B cell (primary cell): Measurements from ENCODE around the gene FOXI1. TPM values are rescaled to one million over a fixed set of nuclear protein-coding genes. Genes with fewer than 3 reads are reported as not detected.

Experiments
- ATAC-seq: fragments of 200-7000 bp; cut with Tn5 transposase; one replicate; pipeline ENCODE4 v1.10.0; 2021; ENCODE audit warnings: low read depth, mild to moderate bottlenecking, moderate number of reproducible peaks, moderate library complexity
- CTCF ChIA-PET: fragments of 350-600 bp; sonication (Branson Sonifier 250); formaldehyde crosslinking; loops from one replicate; lab custom pipeline; 2021; ENCODE audit warnings: antibody characterized with exemption, inconsistent platforms; lab: Charles Lee
- POLR2A ChIA-PET: fragments of 350-600 bp; sonication (Branson Sonifier 250); formaldehyde crosslinking; loops from one replicate; lab custom pipeline; 2021; ENCODE audit warnings: antibody characterized with exemption; lab: Charles Lee
- DNase-seq: peaks from one replicate; pipeline ENCODE4 v3.0.0; 2013
- H2AFZ ChIP-seq: 2 replicates; pipeline ENCODE4 v1.6.1; 2012; ENCODE audit warnings: mild to moderate bottlenecking, low read depth, low read length; ENCODE audit not compliant: insufficient read depth, poor library complexity, severe bottlenecking
- H3K27ac ChIP-seq, 2 donors: 1 replicate in 1 of 2; 2 replicates in 1 of 2; pipeline ENCODE4 v1.5.1; 2012 to 2013; ENCODE audit warnings: low read length in 2 of 2, mild to moderate bottlenecking in 2 of 2, moderate library complexity in 1 of 2
- H3K27me3 ChIP-seq, 4 experiments: fragments of 200-600 bp in 1 of 4; sonication (generic) in 1 of 4; replicated peaks in 1 of 4; 1 replicate in 2 of 4; 2 replicates in 2 of 4; pipeline versions ENCODE4 v1.6.1 to v1.7.0; 2013 to 2016; ENCODE audit warnings: low read length in 3 of 4, mild to moderate bottlenecking in 2 of 4, mixed read lengths in 1 of 4, moderate library complexity in 1 of 4; ENCODE audit not compliant: insufficient read depth in 4 of 4, control insufficient read depth in 3 of 4; ENCODE audit errors: control extremely low read depth in 1 of 4
- H3K36me3 ChIP-seq, 2 experiments: replicated peaks in 1 of 2; 1 replicate in 1 of 2; 2 replicates in 1 of 2; pipeline versions ENCODE4 v1.6.1 to v1.7.1; 2013; ENCODE audit warnings: low read length in 1 of 2; ENCODE audit not compliant: insufficient read depth in 2 of 2, control insufficient read depth in 1 of 2; ENCODE audit errors: control extremely low read depth in 1 of 2, extremely low read depth in 1 of 2
- H3K4me1 ChIP-seq, 2 donors: fragments of 200-600 bp in 1 of 2; sonication (generic) in 1 of 2; 1 replicate in 1 of 2; 2 replicates in 1 of 2; pipeline versions ENCODE4 v1.5.1 to v1.6.1; 2013 to 2017; ENCODE audit warnings: low read length in 2 of 2; ENCODE audit not compliant: control insufficient read depth in 2 of 2, insufficient read depth in 2 of 2
- H3K4me2 ChIP-seq: replicated peaks from 2 replicates; pipeline ENCODE3; 2012; ENCODE audit warnings: mild to moderate bottlenecking, low read depth, low read length; ENCODE audit not compliant: poor library complexity, severe bottlenecking
- H3K4me3 ChIP-seq, 5 experiments: fragments of 200-600 bp in 1 of 5; sonication (generic) in 1 of 5; 1 replicate in 3 of 5; 2 replicates in 2 of 5; pipeline versions ENCODE4 v1.5.1 to v1.7.0; 2011 to 2016; ENCODE audit warnings: low read length in 4 of 5, mild to moderate bottlenecking in 4 of 5, low read depth in 2 of 5, control low read depth in 1 of 5, moderate library complexity in 1 of 5; ENCODE audit not compliant: insufficient read depth in 1 of 5; ENCODE audit errors: control extremely low read depth in 1 of 5, extremely low read depth in 1 of 5
- H3K79me2 ChIP-seq: fragments of 200-600 bp; sonication (generic); one replicate; pipeline ENCODE4 v1.6.0; 2016; ENCODE audit warnings: low read length; ENCODE audit not compliant: control insufficient read depth, insufficient read depth
- H3K9ac ChIP-seq: fragments of 200-600 bp; sonication (generic); 2 replicates; pipeline ENCODE4 v1.6.1; 2017; ENCODE audit warnings: mild to moderate bottlenecking, low read length, moderate library complexity
- H3K9me3 ChIP-seq, 3 donors: one replicate each; pipeline versions ENCODE4 v1.6.1 to v1.7.1; 2013; ENCODE audit warnings: low read length in 2 of 3; ENCODE audit not compliant: control insufficient read depth in 2 of 3, insufficient read depth in 1 of 3; ENCODE audit errors: control extremely low read depth in 1 of 3
- H4K20me1 ChIP-seq: 2 replicates; pipeline ENCODE4 v1.6.0; 2012; ENCODE audit warnings: mild to moderate bottlenecking, low read length; ENCODE audit not compliant: insufficient read depth, control insufficient read depth, poor library complexity, severe bottlenecking
- H3K27ac Mint-ChIP-seq: one replicate; pipeline ENCODE4 v1.8.0; 2021; ENCODE audit warnings: mixed read lengths
- H3K27me3 Mint-ChIP-seq: one replicate; pipeline ENCODE4 v1.8.0; 2021; ENCODE audit warnings: mixed read lengths
- H3K4me1 Mint-ChIP-seq: one replicate; pipeline ENCODE4 v1.8.0; 2021; ENCODE audit warnings: mixed read lengths
- H3K4me3 Mint-ChIP-seq: one replicate; pipeline ENCODE4 v1.8.0; 2021; ENCODE audit warnings: mixed read lengths
- H3K9me3 Mint-ChIP-seq: one replicate; pipeline ENCODE4 v1.8.0; 2022; ENCODE audit warnings: mixed read lengths; ENCODE audit not compliant: insufficient read depth
- EZH2 ChIP-seq: IDR thresholded peaks from 2 replicates; pipeline ENCODE4 v1.6.1; 2012; ENCODE audit warnings: borderline replicate concordance, low read depth, mild to moderate bottlenecking, moderate library complexity, low read length; ENCODE audit not compliant: insufficient read depth, poor library complexity, severe bottlenecking
- WGBS: methylation state at CpG from one replicate; pipeline ENCODE4 v1.1.5; 2013; ENCODE audit warnings: missing lambda C conversion rate; ENCODE audit not compliant: insufficient coverage; 5-methylcytosine and 5-hydroxymethylcytosine counted together
- intact Hi-C: fragments of 100-400 bp; cut with micrococcal nuclease; formaldehyde crosslinking; loops from one replicate; pipeline ENCODE4 v1.10.0; 2022
- polyA plus RNA-seq: library from polyadenylated mRNA; depleted of rRNA; stranded (reverse); fragments of >200 nt; gene quantifications from 2 replicates; pipeline ENCODE4 v1.2.3, GENCODE V29; 2012
- total RNA-seq, 2 donors: library from RNA; stranded (reverse); fragments of 120-200 nt in 1 of 2; gene quantifications; 1 replicate in 1 of 2; 2 replicates in 1 of 2; pipeline versions ENCODE4 v1.2.3 to v1.2.4, GENCODE V29; 2013 to 2022
- TF ChIP-seq, protein P1 (sequence below): fragments of 200-600 bp; IDR thresholded peaks from one replicate; pipeline ENCODE4 v1.8.0; 2022; ENCODE audit warnings: antibody characterized with exemption, mild to moderate bottlenecking

FOXI1 gene
- total and polyA plus RNA-seq, 2 donors (not counting 1 experiment from before 2014, with no cell fraction given), result not detected

DNA sequence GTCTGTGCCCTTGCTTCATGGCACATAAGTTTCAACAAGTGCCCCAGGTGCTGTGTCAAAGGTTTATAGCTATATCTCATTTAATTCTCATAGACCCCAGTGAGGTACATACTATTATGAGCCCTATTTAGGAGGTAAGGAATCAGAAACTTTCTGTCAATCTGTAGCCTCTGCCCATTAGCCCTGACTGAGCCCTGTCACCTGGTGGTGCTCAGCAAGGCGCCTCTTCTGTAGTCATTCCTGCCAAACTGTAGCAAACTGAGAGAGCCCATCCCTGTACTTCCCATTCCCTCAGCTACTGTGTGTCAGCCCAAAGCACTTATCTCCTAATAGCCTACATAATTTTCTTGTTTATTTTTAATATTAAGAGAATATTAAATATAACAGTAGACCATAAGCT is 46.5 kb upstream of the FOXI1 start:
- no CpG with 5 or more reads among the region's 1 CpG for WGBS
- intact Hi-C loops, result no loop called here
- H3K27me3 ChIP-seq, result no peaks in the 10 kb centered on the region
- no peaks in the 10 kb centered on the region for H3K9me3 Mint-ChIP-seq
- H3K27me3 Mint-ChIP-seq, result no peaks in the 10 kb centered on the region
- TF ChIP-seq EZH2, result no peak
- TF ChIP-seq, protein P1, sequence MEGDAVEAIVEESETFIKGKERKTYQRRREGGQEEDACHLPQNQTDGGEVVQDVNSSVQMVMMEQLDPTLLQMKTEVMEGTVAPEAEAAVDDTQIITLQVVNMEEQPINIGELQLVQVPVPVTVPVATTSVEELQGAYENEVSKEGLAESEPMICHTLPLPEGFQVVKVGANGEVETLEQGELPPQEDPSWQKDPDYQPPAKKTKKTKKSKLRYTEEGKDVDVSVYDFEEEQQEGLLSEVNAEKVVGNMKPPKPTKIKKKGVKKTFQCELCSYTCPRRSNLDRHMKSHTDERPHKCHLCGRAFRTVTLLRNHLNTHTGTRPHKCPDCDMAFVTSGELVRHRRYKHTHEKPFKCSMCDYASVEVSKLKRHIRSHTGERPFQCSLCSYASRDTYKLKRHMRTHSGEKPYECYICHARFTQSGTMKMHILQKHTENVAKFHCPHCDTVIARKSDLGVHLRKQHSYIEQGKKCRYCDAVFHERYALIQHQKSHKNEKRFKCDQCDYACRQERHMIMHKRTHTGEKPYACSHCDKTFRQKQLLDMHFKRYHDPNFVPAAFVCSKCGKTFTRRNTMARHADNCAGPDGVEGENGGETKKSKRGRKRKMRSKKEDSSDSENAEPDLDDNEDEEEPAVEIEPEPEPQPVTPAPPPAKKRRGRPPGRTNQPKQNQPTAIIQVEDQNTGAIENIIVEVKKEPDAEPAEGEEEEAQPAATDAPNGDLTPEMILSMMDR, result no peak
- no peaks in the 10 kb centered on the region for H3K79me2 ChIP-seq
- no peak overlapping the region for H3K4me2 ChIP-seq
- no peak overlapping the region for H2AFZ ChIP-seq
- H3K27ac ChIP-seq, result no peak overlapping the region
- ChIA-PET CTCF (interaction anchor here (2.6 kb wide), 1 partner anchor 12 kb away, joined by 11 read pairs; no protein-coding TSS in a partner anchor), POLR2A (no interaction called here)
- H3K9ac ChIP-seq, result no peak overlapping the region
- H3K4me3 ChIP-seq, result no peak overlapping the region
- no peak for DNase-seq
- H3K27ac Mint-ChIP-seq, result no peak overlapping the region
- H3K4me1 ChIP-seq, result no peaks in the 10 kb centered on the region
- ATAC-seq, result no peak
- peaks cover 33 to 92% of the 10 kb centered on the region in 2 experiments for H3K36me3 ChIP-seq
- H3K9me3 ChIP-seq, result peaks cover 0 to 6% (median 2%) of the 10 kb centered on the region in 3 donors
- H4K20me1 ChIP-seq, result no peaks in the 10 kb centered on the region
- H3K4me3 Mint-ChIP-seq, result no peak overlapping the region
- no peaks in the 10 kb centered on the region for H3K4me1 Mint-ChIP-seq

DNA sequence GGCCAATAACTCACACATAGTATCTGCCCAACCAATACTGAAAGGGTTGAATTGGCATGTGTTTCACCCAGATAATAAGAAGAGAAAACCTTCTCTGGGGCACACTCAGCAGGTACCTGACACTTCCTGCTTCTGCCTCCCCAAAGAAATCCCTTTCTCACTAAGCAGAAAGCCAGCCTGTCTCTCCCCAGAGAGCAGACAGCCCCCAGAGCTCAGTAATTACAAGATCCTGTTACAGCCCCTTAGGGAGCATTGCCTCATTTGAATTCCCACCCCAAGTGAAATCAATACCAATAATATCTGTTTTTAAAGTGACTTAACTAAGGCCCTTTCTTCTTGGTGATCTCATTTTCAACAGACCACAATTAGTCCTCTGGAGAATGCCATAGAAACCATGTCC is 38.5 kb upstream of the FOXI1 start:
- Mint-ChIP-seq H3K4me1 (no peaks in the 10 kb centered on the region), H3K27ac (no peak overlapping the region), H3K27me3 (no peaks in the 10 kb centered on the region), H3K4me3 (no peak overlapping the region), H3K9me3 (no peaks in the 10 kb centered on the region)
- POLR2A ChIA-PET, result no interaction called here
- H4K20me1 ChIP-seq, result no peaks in the 10 kb centered on the region
- no peak overlapping the region for H3K9ac ChIP-seq
- H3K27me3 ChIP-seq, result no peaks in the 10 kb centered on the region
- no peak overlapping the region for H3K4me3 ChIP-seq
- DNase-seq (no peak), ATAC-seq (no peak)
- H3K27ac ChIP-seq, result no peak overlapping the region
- H3K4me1 ChIP-seq, result no peaks in the 10 kb centered on the region
- CTCF ChIA-PET, result interaction anchor here (1.4 kb wide), 1 partner anchor 9 kb away, joined by 4 read pairs; no protein-coding TSS in a partner anchor
- no peaks in the 10 kb centered on the region for H3K79me2 ChIP-seq
- no peak overlapping the region for H2AFZ ChIP-seq
- intact Hi-C loops, result no loop called here
- H3K36me3 ChIP-seq, result peaks cover 24 to 79% of the 10 kb centered on the region in 2 experiments
- H3K4me2 ChIP-seq, result no peak overlapping the region
- TF ChIP-seq EZH2, result no peak
- TF ChIP-seq, protein P1, result no peak
- H3K9me3 ChIP-seq, result no peaks in the 10 kb centered on the region
